Large intestine (tissue), 3 donors: ENCODE data around the gene HOXA2. TPM values are rescaled to one million over a fixed set of nuclear protein-coding genes. Genes with fewer than 3 reads are reported as not detected.

Experiments
- DNase-seq, 2 donors: peaks; one replicate each; pipeline versions ENCODE4 v3.0.0 to v3.0.0-alpha.2; 2013
- H3K27ac ChIP-seq: one replicate; pipeline ENCODE4 v1.5.1; 2013; ENCODE audit warnings: low read length
- H3K27me3 ChIP-seq: 2 replicates; pipeline ENCODE4 v1.6.1; 2013; ENCODE audit warnings: low read length; ENCODE audit not compliant: control insufficient read depth, insufficient read depth
- H3K36me3 ChIP-seq: 2 replicates; pipeline ENCODE4 v1.6.1; 2013; ENCODE audit warnings: low read length; ENCODE audit not compliant: control insufficient read depth, insufficient read depth
- H3K4me1 ChIP-seq: one replicate; pipeline ENCODE4 v1.6.1; 2013; ENCODE audit warnings: low read length; ENCODE audit not compliant: control insufficient read depth, insufficient read depth
- H3K4me3 ChIP-seq: one replicate; pipeline ENCODE4 v1.5.1; 2013; ENCODE audit warnings: low read length
- H3K9me3 ChIP-seq: one replicate; pipeline ENCODE4 v1.6.1; 2013; ENCODE audit warnings: mild to moderate bottlenecking, low read depth, low read length, moderate library complexity; ENCODE audit not compliant: control insufficient read depth
- WGBS: methylation state at CpG from one replicate; pipeline ENCODE4 v1.1.5; 2013; ENCODE audit warnings: low lambda C conversion rate; ENCODE audit not compliant: insufficient coverage; 5-methylcytosine and 5-hydroxymethylcytosine counted together
- polyA plus RNA-seq: library from polyadenylated mRNA; unstranded; fragments of 120-200 nt; gene quantifications from one replicate; pipeline ENCODE4 v1.2.1, GENCODE V29; 2013

HOXA2 gene
- polyA plus RNA-seq, 1 donor = 5.5 TPM

- Histone ChIP-seq H3K27me3 (peaks cover 73% of the 10 kb centered on the region), H3K4me1 (peaks cover 27% of the 10 kb centered on the region), H3K9me3 (peaks cover 21% of the 10 kb centered on the region), H3K36me3 (peaks cover 12% of the 10 kb centered on the region), H3K4me3 (peak overlapping the region; percentile 73), H3K27ac (peak overlapping the region; percentile 59)
- no CpG with 5 or more reads among the region's 5 CpGs for WGBS
- no peak for DNase-seq
Observed at GRCh38 chr7:27146491-27147198, 44.2 kb upstream of the HOXA2 start.

- H3K4me3 ChIP-seq = peak overlapping the region; percentile 73
- WGBS = no CpG with 5 or more reads among the region's 11 CpGs
- H3K27ac ChIP-seq = peak overlapping the region; percentile 59
- H3K4me1 ChIP-seq = peaks cover 27% of the 10 kb centered on the region
- H3K9me3 ChIP-seq = peaks cover 17% of the 10 kb centered on the region
- peaks cover 12% of the 10 kb centered on the region for H3K36me3 ChIP-seq
- H3K27me3 ChIP-seq = peaks cover 66% of the 10 kb centered on the region
- no peak for DNase-seq
Observed at GRCh38 chr7:27145914-27146412, 43.5 kb upstream of the HOXA2 start.

- peaks cover 12% of the 10 kb centered on the region for H3K36me3 ChIP-seq
- no peak for DNase-seq
- 48% methylated on average over 6 of the region's 47 CpGs for WGBS
- peak overlapping the region; percentile 59 for H3K27ac ChIP-seq
- peak overlapping the region; percentile 38 for H3K4me3 ChIP-seq
- peaks cover 33% of the 10 kb centered on the region for H3K4me1 ChIP-seq
- peaks cover 17% of the 10 kb centered on the region for H3K9me3 ChIP-seq
- peaks cover 61% of the 10 kb centered on the region for H3K27me3 ChIP-seq
Observed at GRCh38 chr7:27145165-27145913, 42.9 kb upstream of the HOXA2 start.

- Histone ChIP-seq H3K4me1 (peaks cover 33% of the 10 kb centered on the region), H3K4me3 (peak overlapping the region; percentile 38), H3K9me3 (peaks cover 17% of the 10 kb centered on the region), H3K27ac (peak overlapping the region; percentile 59), H3K36me3 (peaks cover 12% of the 10 kb centered on the region), H3K27me3 (peaks cover 56% of the 10 kb centered on the region)
- no CpG with 5 or more reads among the region's 31 CpGs for WGBS
- DNase-seq = no peak
Observed at GRCh38 chr7:27144781-27145164, 42.3 kb upstream of the HOXA2 start.

- DNase-seq = no peak
- peak overlapping the region; percentile 38 for H3K4me3 ChIP-seq
- H3K9me3 ChIP-seq = peaks cover 17% of the 10 kb centered on the region
- peaks cover 33% of the 10 kb centered on the region for H3K4me1 ChIP-seq
- WGBS = 3% methylated on average over 7 of the region's 40 CpGs
- H3K36me3 ChIP-seq = peaks cover 12% of the 10 kb centered on the region
- peak overlapping the region; percentile 59 for H3K27ac ChIP-seq
- H3K27me3 ChIP-seq = peaks cover 53% of the 10 kb centered on the region
Observed at GRCh38 chr7:27143950-27144780, 41.7 kb upstream of the HOXA2 start.

- H3K4me1 ChIP-seq = peaks cover 32% of the 10 kb centered on the region
- H3K36me3 ChIP-seq = peaks cover 12% of the 10 kb centered on the region
- peaks cover 44% of the 10 kb centered on the region for H3K27me3 ChIP-seq
- peak within 1 kb of the TSS; percentile 71 for H3K4me3 ChIP-seq
- no CpG with 5 or more reads among the region's 86 CpGs for WGBS
- peaks cover 17% of the 10 kb centered on the region for H3K9me3 ChIP-seq
- peak; percentile 91 to 92 for DNase-seq
- H3K27ac ChIP-seq = peak within 1 kb of the TSS; percentile 72
Observed at GRCh38 chr7:27143023-27143949, 40.8 kb upstream of the HOXA2 start, which contains the start of gene HOXA5. HOXA5 (minus strand) TSS chr7:27143681; CDS start chr7:27143607, 74 bp downstream.

GRCh38 chr7:27142580-27143022, 40.1 kb upstream of the HOXA2 start:
- DNase-seq = no peak
- Histone ChIP-seq H3K36me3 (peaks cover 12% of the 10 kb centered on the region), H3K27me3 (peaks cover 38% of the 10 kb centered on the region), H3K4me1 (peaks cover 28% of the 10 kb centered on the region), H3K27ac (peak overlapping the region; percentile 72), H3K4me3 (peak overlapping the region; percentile 71), H3K9me3 (peaks cover 17% of the 10 kb centered on the region)
- WGBS = no CpG with 5 or more reads among the region's 29 CpGs

GRCh38 chr7:27141923-27142579, 39.6 kb upstream of the HOXA2 start:
- Histone ChIP-seq H3K4me3 (peak overlapping the region; percentile 71), H3K27ac (peak overlapping the region; percentile 72), H3K4me1 (peaks cover 28% of the 10 kb centered on the region), H3K9me3 (peaks cover 15% of the 10 kb centered on the region), H3K36me3 (peaks cover 12% of the 10 kb centered on the region), H3K27me3 (peaks cover 33% of the 10 kb centered on the region)
- no CpG with 5 or more reads among the region's 30 CpGs for WGBS
- no peak for DNase-seq
